HG02571 (cell line): ENCODE results near the gene CMIP.

Source experiments
- ATAC-seq: cut with Tn5 transposase; IDR thresholded peaks from one replicate; pipeline ENCODE4 v1.9.1; 2021; ENCODE audit warnings: mild to moderate bottlenecking, moderate library complexity; ENCODE audit not compliant: unreplicated experiment

The CMIP gene

GRCh38 chr16:81560979-81561657 lies 116.5 kb downstream of the CMIP start:
- no peak for ATAC-seq

GRCh38 chr16:81562174-81562849 lies 117.7 kb downstream of the CMIP start:
- no peak for ATAC-seq

- no peak for ATAC-seq
Measured at GRCh38 chr16:81562926-81563325, 118.3 kb downstream of the CMIP start.

- no peak for ATAC-seq
Measured at GRCh38 chr16:81564421-81564911, 119.9 kb downstream of the CMIP start.

- no peak for ATAC-seq
Measured at GRCh38 chr16:81565321-81566028, 120.9 kb downstream of the CMIP start.

GRCh38 chr16:81566086-81567007 lies 121.7 kb downstream of the CMIP start:
- no peak for ATAC-seq

- no peak for ATAC-seq
Measured at GRCh38 chr16:81567087-81567486, 122.5 kb downstream of the CMIP start.

- no peak for ATAC-seq
Measured at GRCh38 chr16:81567987-81568748, 123.6 kb downstream of the CMIP start.

GRCh38 chr16:81568749-81569087 lies 124.1 kb downstream of the CMIP start:
- no peak for ATAC-seq

- no peak for ATAC-seq
Measured at GRCh38 chr16:81569361-81570034, 124.9 kb downstream of the CMIP start.

GRCh38 chr16:81570151-81570846 lies 125.7 kb downstream of the CMIP start:
- no peak for ATAC-seq

- no peak for ATAC-seq
Measured at GRCh38 chr16:81571175-81571574, 126.6 kb downstream of the CMIP start.

- no peak for ATAC-seq
Measured at GRCh38 chr16:81571592-81572385, 127.2 kb downstream of the CMIP start.

- no peak for ATAC-seq
Measured at GRCh38 chr16:81572386-81573144, 128.0 kb downstream of the CMIP start.

GRCh38 chr16:81573533-81574020 lies 129.0 kb downstream of the CMIP start:
- ATAC-seq: no peak

- no peak for ATAC-seq
Measured at GRCh38 chr16:81574168-81574567, 129.6 kb downstream of the CMIP start.

- ATAC-seq: no peak
Measured at GRCh38 chr16:81575307-81575706, 130.7 kb downstream of the CMIP start.
